Stimulated activated CD4-positive, alpha-beta T cell treated with anti-CD3 and anti-CD28 coated beads, Interleukin-2, amount 100 ng/mL, for 4 hours (primary cell): Measurements from ENCODE around the gene KAT6B.
"Not testable (repeated sequence)": the region's sequence is repeated elsewhere in the genome, so short reads cannot be mapped to it uniquely, and the experiment has no call there.

Source experiments
- DNase-seq: peaks from one replicate; pipeline ENCODE4 v3.0.0-alpha.2; 2020; ENCODE audit warnings: low read depth

The KAT6B gene

GRCh38 chr10:74826142-74827044 is at the start of gene KAT6B:
KAT6B (plus strand) TSS chr10:74826600; CDS start chr10:74842858, 16,258 bp downstream.
- DNase-seq: peak; percentile 100

GRCh38 chr10:74778436-74779094 is 47.8 kb upstream of the KAT6B start:
- DNase-seq: no peak

- not testable (repeated sequence) for DNase-seq
Measured at GRCh38 chr10:74781870-74782269, 44.5 kb upstream of the KAT6B start.

- no peak for DNase-seq
Measured at GRCh38 chr10:74784462-74784861, 41.9 kb upstream of the KAT6B start.

- no peak for DNase-seq
Measured at GRCh38 chr10:74786126-74786525, 40.3 kb upstream of the KAT6B start.

- DNase-seq: no peak
Measured at GRCh38 chr10:74787457-74787856, 38.9 kb upstream of the KAT6B start.

GRCh38 chr10:74791979-74792378 is 34.4 kb upstream of the KAT6B start:
- DNase-seq: not testable (repeated sequence)

GRCh38 chr10:74792726-74793125 is 33.7 kb upstream of the KAT6B start:
- DNase-seq: no peak

GRCh38 chr10:74793240-74793639 is 33.2 kb upstream of the KAT6B start:
- not testable (repeated sequence) for DNase-seq

GRCh38 chr10:74794531-74794930 is 31.9 kb upstream of the KAT6B start:
- DNase-seq: no peak

GRCh38 chr10:74797550-74797949 is 28.9 kb upstream of the KAT6B start:
- no peak for DNase-seq

- peak; percentile 4 for DNase-seq
Measured at GRCh38 chr10:74799721-74800221, 26.6 kb upstream of the KAT6B start.

GRCh38 chr10:74801447-74801846 is 25.0 kb upstream of the KAT6B start:
- no peak for DNase-seq

- no peak for DNase-seq
Measured at GRCh38 chr10:74808501-74808900, 17.9 kb upstream of the KAT6B start.

- no peak for DNase-seq
Measured at GRCh38 chr10:74810087-74810486, 16.3 kb upstream of the KAT6B start.

- no peak for DNase-seq
Measured at GRCh38 chr10:74813381-74814259, 12.8 kb upstream of the KAT6B start.

- DNase-seq: no peak
Measured at GRCh38 chr10:74814797-74815196, 11.6 kb upstream of the KAT6B start.

- DNase-seq: no peak
Measured at GRCh38 chr10:74816824-74817498, 9.4 kb upstream of the KAT6B start.

GRCh38 chr10:74821501-74821900 is 4.9 kb upstream of the KAT6B start:
- DNase-seq: no peak

- no peak for DNase-seq
Measured at GRCh38 chr10:74822101-74822500, 4.3 kb upstream of the KAT6B start.

GRCh38 chr10:74822521-74823089 is 3.8 kb upstream of the KAT6B start:
- no peak for DNase-seq
